H1 (cell line): ENCODE data around the gene ROBO2. TPM values are rescaled to one million over a fixed set of nuclear protein-coding genes. Genes with fewer than 3 reads are reported as not detected.

Source experiments
- CTCF ChIA-PET: fragments of 300-600 bp; sonication (Branson Sonifier 250); formaldehyde crosslinking; loops from one replicate; lab custom pipeline; 2021; ENCODE audit not compliant: partially characterized antibody; lab: Charles Lee
- POLR2A ChIA-PET: fragments of 300-600 bp; sonication (Branson Sonifier 250); formaldehyde crosslinking; loops from one replicate; lab custom pipeline; 2021; ENCODE audit warnings: inconsistent platforms; ENCODE audit not compliant: partially characterized antibody; lab: Charles Lee
- DNase-seq, 2 experiments: peaks; one replicate each; pipeline versions ENCODE4 v3.0.0 to v3.0.0-alpha.2; 2010 to 2022; ENCODE audit warnings: low spot score in 2 of 2, low read depth in 1 of 2, mixed read lengths in 1 of 2
- FAIRE-seq: peaks from 2 replicates; lab custom pipeline; 2011; peaks lifted over from hg19 to GRCh38; lab: Jason Lieb, UNC
- H2AFZ ChIP-seq: 2 replicates; pipeline ENCODE4 v1.8.1; 2012; ENCODE audit warnings: low read length, inconsistent platforms
- H2AK5ac ChIP-seq: 2 replicates; pipeline ENCODE4 v1.6.1; 2013; ENCODE audit warnings: low read depth, low read length
- H2BK120ac ChIP-seq: replicated peaks from 2 replicates; pipeline ENCODE3; 2013; ENCODE audit warnings: low read depth, low read length, inconsistent platforms
- H2BK12ac ChIP-seq: 2 replicates; pipeline ENCODE4 v1.6.1; 2013; ENCODE audit warnings: low read depth, low read length
- H2BK15ac ChIP-seq: 2 replicates; pipeline ENCODE4 v1.6.1; 2013; ENCODE audit warnings: low read length
- H2BK20ac ChIP-seq: 2 replicates; pipeline ENCODE4 v1.6.1; 2013; ENCODE audit warnings: low read length
- H2BK5ac ChIP-seq: 2 replicates; pipeline ENCODE4 v1.6.1; 2013; ENCODE audit warnings: low read depth, low read length
- H3K14ac ChIP-seq: 2 replicates; pipeline ENCODE4 v1.6.1; 2013; ENCODE audit warnings: inconsistent platforms; ENCODE audit not compliant: insufficient read length
- H3K18ac ChIP-seq: 2 replicates; pipeline ENCODE4 v1.6.1; 2013; ENCODE audit warnings: low read length; ENCODE audit errors: extremely low read depth
- H3K23ac ChIP-seq: 2 replicates; pipeline ENCODE4 v1.6.1; 2013; ENCODE audit warnings: inconsistent platforms; ENCODE audit not compliant: insufficient read length
- H3K23me2 ChIP-seq: 2 replicates; pipeline ENCODE4 v1.6.1; 2013; ENCODE audit warnings: low read depth, low read length
- H3K27ac ChIP-seq: 2 replicates; pipeline ENCODE4 v1.6.1; 2011; ENCODE audit warnings: low read depth, low read length, inconsistent platforms
- H3K27me3 ChIP-seq, 4 experiments: replicated peaks in 1 of 4; 1 replicate in 1 of 4; 2 replicates in 3 of 4; pipeline versions ENCODE4 v1.6.1 to v1.8.1; 2011 to 2013; ENCODE audit warnings: low read length in 3 of 4, mild to moderate bottlenecking in 3 of 4, inconsistent platforms in 2 of 4, mixed read lengths in 2 of 4, moderate library complexity in 1 of 4; ENCODE audit not compliant: control insufficient read depth in 3 of 4, insufficient read depth in 3 of 4; ENCODE audit errors: extremely low read depth in 1 of 4
- H3K36me3 ChIP-seq, 4 experiments: 2 replicates each; pipeline versions ENCODE4 v1.6.1 to v1.8.1; 2011 to 2013; ENCODE audit warnings: mild to moderate bottlenecking in 4 of 4, low read length in 3 of 4, moderate library complexity in 2 of 4, control low read depth in 1 of 4, inconsistent platforms in 1 of 4; ENCODE audit not compliant: insufficient read depth in 4 of 4, control insufficient read depth in 2 of 4
- H3K4ac ChIP-seq: replicated peaks from 2 replicates; pipeline ENCODE3; 2013; ENCODE audit warnings: low read length, low read depth, mixed read lengths, inconsistent platforms; ENCODE audit not compliant: insufficient read length
- H3K4me1 ChIP-seq, 4 experiments: replicated peaks in 1 of 4; 1 replicate in 1 of 4; 2 replicates in 3 of 4; pipeline versions ENCODE4 v1.6.1 to v1.8.1; 2011 to 2013; ENCODE audit warnings: low read length in 3 of 4, inconsistent platforms in 2 of 4, mixed read lengths in 1 of 4; ENCODE audit not compliant: insufficient read depth in 4 of 4, control insufficient read depth in 3 of 4
- H3K4me2 ChIP-seq, 2 experiments: 2 replicates each; pipeline versions ENCODE4 v1.6.1 to v1.8.1; 2011 to 2013; ENCODE audit warnings: low read depth in 2 of 2, low read length in 2 of 2, control low read depth in 1 of 2, inconsistent platforms in 1 of 2, mild to moderate bottlenecking in 1 of 2; ENCODE audit not compliant: insufficient read depth in 1 of 2
- H3K4me3 ChIP-seq, 4 experiments: fragments of 200-600, 300-600 bp in 1 of 4; sonication (generic), shearing (Covaris generic), sonication (Bioruptor Twin) in 1 of 4; 2 replicates each; pipeline versions ENCODE4 v1.5.1 to v1.8.1; 2011 to 2016; ENCODE audit warnings: low read length in 4 of 4, low read depth in 3 of 4, control low read depth in 2 of 4, inconsistent platforms in 2 of 4, mild to moderate bottlenecking in 2 of 4, mixed read lengths in 1 of 4, moderate library complexity in 1 of 4; ENCODE audit not compliant: insufficient read depth in 2 of 4; ENCODE audit errors: extremely low read depth in 1 of 4
- H3K56ac ChIP-seq: replicated peaks from 2 replicates; pipeline ENCODE3; 2013; ENCODE audit warnings: low read depth, mild to moderate bottlenecking, mixed read lengths, low read length, inconsistent platforms; ENCODE audit not compliant: insufficient read length
- H3K79me1 ChIP-seq: 2 replicates; pipeline ENCODE4 v1.6.1; 2013; ENCODE audit warnings: low read depth, low read length, control low read depth
- H3K79me2 ChIP-seq, 2 experiments: 2 replicates each; pipeline versions ENCODE4 v1.6.1 to v1.8.1; 2012 to 2013; ENCODE audit warnings: low read length in 2 of 2, mild to moderate bottlenecking in 2 of 2, inconsistent platforms in 1 of 2; ENCODE audit not compliant: insufficient read depth in 2 of 2, control insufficient read depth in 1 of 2
- H3K9ac ChIP-seq, 4 experiments: replicated peaks in 1 of 4; 1 replicate in 1 of 4; 2 replicates in 3 of 4; pipeline versions ENCODE4 v1.6.1 to v1.8.1; 2011 to 2013; ENCODE audit warnings: low read depth in 3 of 4, low read length in 3 of 4, control low read depth in 2 of 4, mild to moderate bottlenecking in 2 of 4, moderate library complexity in 2 of 4, inconsistent platforms in 1 of 4; ENCODE audit errors: extremely low read depth in 1 of 4
- H3K9me3 ChIP-seq, 2 experiments: 2 replicates each; pipeline versions ENCODE4 v1.6.1 to v1.8.1; 2012 to 2013; ENCODE audit warnings: mild to moderate bottlenecking in 2 of 2, moderate library complexity in 2 of 2, control low read depth in 1 of 2, inconsistent platforms in 1 of 2, low read depth in 1 of 2, low read length in 1 of 2, mixed read lengths in 1 of 2; ENCODE audit not compliant: insufficient read depth in 2 of 2
- H4K20me1 ChIP-seq, 2 experiments: replicated peaks in 1 of 2; 2 replicates each; pipeline versions ENCODE3 to v1.8.1; 2011 to 2013; ENCODE audit warnings: inconsistent platforms in 2 of 2, low read length in 2 of 2, mild to moderate bottlenecking in 1 of 2; ENCODE audit not compliant: insufficient read depth in 2 of 2, control insufficient read depth in 1 of 2
- H4K5ac ChIP-seq: 2 replicates; pipeline ENCODE4 v1.6.1; 2013; ENCODE audit warnings: low read length, low read depth, mixed read lengths, inconsistent platforms; ENCODE audit not compliant: insufficient read length
- H4K8ac ChIP-seq: 2 replicates; pipeline ENCODE4 v1.8.0; 2013; ENCODE audit warnings: mild to moderate bottlenecking, moderate library complexity, low read length, inconsistent platforms; ENCODE audit not compliant: insufficient read depth; ENCODE audit errors: extremely low read depth
- H4K91ac ChIP-seq: replicated peaks from 2 replicates; pipeline ENCODE3; 2013; ENCODE audit warnings: low read length, mixed read lengths, inconsistent platforms; ENCODE audit not compliant: insufficient read length
- BACH1 ChIP-seq: IDR thresholded peaks from 2 replicates; pipeline ENCODE4 v1.6.1; 2012; ENCODE audit warnings: low read length, improper control_type of control experiment
- JUN ChIP-seq: IDR thresholded peaks from 2 replicates; pipeline ENCODE4 v1.6.1; 2011; ENCODE audit warnings: low read depth, mild to moderate bottlenecking, improper control_type of control experiment, low read length
- SP4 ChIP-seq: IDR thresholded peaks from 2 replicates; pipeline ENCODE4 v1.6.1; 2012; ENCODE audit warnings: low read length, inconsistent platforms
- USF2 ChIP-seq: IDR thresholded peaks from 2 replicates; pipeline ENCODE4 v1.6.1; 2011; ENCODE audit warnings: low read length, improper control_type of control experiment
- WGBS, 2 experiments: shearing (Covaris generic) in 1 of 2; methylation state at CpG; one replicate each; pipeline versions ENCODE4 v1.1.6 to v1.1.7; 2013 to 2015; ENCODE audit warnings: low lambda C conversion rate in 2 of 2, mixed read lengths in 2 of 2, inconsistent platforms in 1 of 2, low coverage in 1 of 2, missing lambda C conversion rate in 1 of 2; ENCODE audit not compliant: insufficient replicate concordance in 2 of 2, insufficient coverage in 1 of 2, insufficient read length in 1 of 2; ENCODE audit errors: extremely low coverage in 1 of 2, missing lambda C conversion rate in 1 of 2; 5-methylcytosine and 5-hydroxymethylcytosine counted together
- polyA plus RNA-seq, 7 experiments: library from polyadenylated mRNA; depleted of rRNA in 3 of 7; stranded (reverse) in 5 of 7; unstranded in 2 of 7; fragments of >200 nt in 5 of 7; fragments of 200-250 nt in 2 of 7; gene quantifications; 1 replicate in 5 of 7; 2 replicates in 1 of 7; 4 replicates in 1 of 7; pipeline versions ENCODE4 v1.2.1 to v1.2.3, GENCODE V29; 2011 to 2013; ENCODE audit warnings: missing spikeins in 2 of 7, mixed read lengths in 2 of 7
- total RNA-seq: library from RNA; stranded (reverse); fragmentation: NEBNext Ultra II Directional; extraction: Animal tissue kit (Norgen Biotek cat#: 25700); gene quantifications from 2 replicates; pipeline ENCODE4 v1.2.1, GENCODE V29; 2021

The ROBO2 gene
- total and polyA plus RNA-seq, 2 of the 8 experiments (the other 6 are each of a cell fraction or from before 2014, with no cell fraction given) = 1.5 to 2.9 TPM

- H3K4me1 ChIP-seq = no peaks in the 10 kb centered on the region
- POLR2A ChIA-PET = no interaction called here
- no peak overlapping the region for H2BK15ac ChIP-seq
- no peak overlapping the region for H3K9ac ChIP-seq
- H2AFZ ChIP-seq = no peak overlapping the region
- H3K4me2 ChIP-seq = no peak overlapping the region
- no peaks in the 10 kb centered on the region for H3K27me3 ChIP-seq
- H2BK5ac ChIP-seq = no peak overlapping the region
- CTCF ChIA-PET = no interaction called here
- H4K91ac ChIP-seq = no peak overlapping the region
- no peak overlapping the region for H4K8ac ChIP-seq
- H3K18ac ChIP-seq = no peak overlapping the region
- H3K79me2 ChIP-seq = no peaks in the 10 kb centered on the region
- no peak overlapping the region for H3K4ac ChIP-seq
- no peak overlapping the region for H3K23ac ChIP-seq
- H2BK20ac ChIP-seq = no peak overlapping the region
- no peak overlapping the region for H4K5ac ChIP-seq
- H2BK12ac ChIP-seq = no peak overlapping the region
- H2BK120ac ChIP-seq = no peak overlapping the region
- 97% methylated on average over 3 of the region's 3 CpGs; no CpG with 5 or more reads in 1 of the 2 experiments for WGBS, 2 experiments
- DNase-seq (no peak), FAIRE-seq (no peak)
- H3K36me3 ChIP-seq = no peaks in the 10 kb centered on the region
- no peak overlapping the region for H3K14ac ChIP-seq
- no peaks in the 10 kb centered on the region for H3K79me1 ChIP-seq
- TF ChIP-seq SP4 = no peak
- TF ChIP-seq JUN = no peak
- TF ChIP-seq USF2 = no peak
- TF ChIP-seq BACH1 = no peak
- no peak overlapping the region for H3K4me3 ChIP-seq
- no peaks in the 10 kb centered on the region; the same call in 1 of the 2 replicates for H3K23me2 ChIP-seq
- no peak overlapping the region for H3K56ac ChIP-seq
- no peak overlapping the region for H2AK5ac ChIP-seq
- no peaks in the 10 kb centered on the region for H3K9me3 ChIP-seq
- no peaks in the 10 kb centered on the region for H4K20me1 ChIP-seq
- H3K27ac ChIP-seq = no peak overlapping the region
Measured at GRCh38 chr3:77407441-77407840, 367.5 kb downstream of the ROBO2 start.
